B cell (primary cell): Measurements from ENCODE around the gene CDK18. TPM values are rescaled to one million over a fixed set of nuclear protein-coding genes. Genes with fewer than 3 reads are reported as not detected.
A peak's percentile ranks its signal among the peaks of the same experiment; 100 is the strongest.

Experiments
- ATAC-seq: fragments of 200-7000 bp; cut with Tn5 transposase; one replicate; pipeline ENCODE4 v1.10.0; 2021; ENCODE audit warnings: low read depth, mild to moderate bottlenecking, moderate number of reproducible peaks, moderate library complexity
- CTCF ChIA-PET: fragments of 350-600 bp; sonication (Branson Sonifier 250); formaldehyde crosslinking; loops from one replicate; lab custom pipeline; 2021; ENCODE audit warnings: antibody characterized with exemption, inconsistent platforms; lab: Charles Lee
- POLR2A ChIA-PET: fragments of 350-600 bp; sonication (Branson Sonifier 250); formaldehyde crosslinking; loops from one replicate; lab custom pipeline; 2021; ENCODE audit warnings: antibody characterized with exemption; lab: Charles Lee
- DNase-seq: peaks from one replicate; pipeline ENCODE4 v3.0.0; 2013
- H2AFZ ChIP-seq: 2 replicates; pipeline ENCODE4 v1.6.1; 2012; ENCODE audit warnings: mild to moderate bottlenecking, low read depth, low read length; ENCODE audit not compliant: insufficient read depth, poor library complexity, severe bottlenecking
- H3K27ac ChIP-seq, 2 donors: 1 replicate in 1 of 2; 2 replicates in 1 of 2; pipeline ENCODE4 v1.5.1; 2012 to 2013; ENCODE audit warnings: low read length in 2 of 2, mild to moderate bottlenecking in 2 of 2, moderate library complexity in 1 of 2
- H3K27me3 ChIP-seq, 4 experiments: fragments of 200-600 bp in 1 of 4; sonication (generic) in 1 of 4; replicated peaks in 1 of 4; 1 replicate in 2 of 4; 2 replicates in 2 of 4; pipeline versions ENCODE4 v1.6.1 to v1.7.0; 2013 to 2016; ENCODE audit warnings: low read length in 3 of 4, mild to moderate bottlenecking in 2 of 4, mixed read lengths in 1 of 4, moderate library complexity in 1 of 4; ENCODE audit not compliant: insufficient read depth in 4 of 4, control insufficient read depth in 3 of 4; ENCODE audit errors: control extremely low read depth in 1 of 4
- H3K36me3 ChIP-seq, 2 experiments: replicated peaks in 1 of 2; 1 replicate in 1 of 2; 2 replicates in 1 of 2; pipeline versions ENCODE4 v1.6.1 to v1.7.1; 2013; ENCODE audit warnings: low read length in 1 of 2; ENCODE audit not compliant: insufficient read depth in 2 of 2, control insufficient read depth in 1 of 2; ENCODE audit errors: control extremely low read depth in 1 of 2, extremely low read depth in 1 of 2
- H3K4me1 ChIP-seq, 2 donors: fragments of 200-600 bp in 1 of 2; sonication (generic) in 1 of 2; 1 replicate in 1 of 2; 2 replicates in 1 of 2; pipeline versions ENCODE4 v1.5.1 to v1.6.1; 2013 to 2017; ENCODE audit warnings: low read length in 2 of 2; ENCODE audit not compliant: control insufficient read depth in 2 of 2, insufficient read depth in 2 of 2
- H3K4me2 ChIP-seq: replicated peaks from 2 replicates; pipeline ENCODE3; 2012; ENCODE audit warnings: mild to moderate bottlenecking, low read depth, low read length; ENCODE audit not compliant: poor library complexity, severe bottlenecking
- H3K4me3 ChIP-seq, 5 experiments: fragments of 200-600 bp in 1 of 5; sonication (generic) in 1 of 5; 1 replicate in 3 of 5; 2 replicates in 2 of 5; pipeline versions ENCODE4 v1.5.1 to v1.7.0; 2011 to 2016; ENCODE audit warnings: low read length in 4 of 5, mild to moderate bottlenecking in 4 of 5, low read depth in 2 of 5, control low read depth in 1 of 5, moderate library complexity in 1 of 5; ENCODE audit not compliant: insufficient read depth in 1 of 5; ENCODE audit errors: control extremely low read depth in 1 of 5, extremely low read depth in 1 of 5
- H3K79me2 ChIP-seq: fragments of 200-600 bp; sonication (generic); one replicate; pipeline ENCODE4 v1.6.0; 2016; ENCODE audit warnings: low read length; ENCODE audit not compliant: control insufficient read depth, insufficient read depth
- H3K9ac ChIP-seq: fragments of 200-600 bp; sonication (generic); 2 replicates; pipeline ENCODE4 v1.6.1; 2017; ENCODE audit warnings: mild to moderate bottlenecking, low read length, moderate library complexity
- H3K9me3 ChIP-seq, 3 donors: one replicate each; pipeline versions ENCODE4 v1.6.1 to v1.7.1; 2013; ENCODE audit warnings: low read length in 2 of 3; ENCODE audit not compliant: control insufficient read depth in 2 of 3, insufficient read depth in 1 of 3; ENCODE audit errors: control extremely low read depth in 1 of 3
- H4K20me1 ChIP-seq: 2 replicates; pipeline ENCODE4 v1.6.0; 2012; ENCODE audit warnings: mild to moderate bottlenecking, low read length; ENCODE audit not compliant: insufficient read depth, control insufficient read depth, poor library complexity, severe bottlenecking
- H3K27ac Mint-ChIP-seq: one replicate; pipeline ENCODE4 v1.8.0; 2021; ENCODE audit warnings: mixed read lengths
- H3K27me3 Mint-ChIP-seq: one replicate; pipeline ENCODE4 v1.8.0; 2021; ENCODE audit warnings: mixed read lengths
- H3K4me1 Mint-ChIP-seq: one replicate; pipeline ENCODE4 v1.8.0; 2021; ENCODE audit warnings: mixed read lengths
- H3K4me3 Mint-ChIP-seq: one replicate; pipeline ENCODE4 v1.8.0; 2021; ENCODE audit warnings: mixed read lengths
- H3K9me3 Mint-ChIP-seq: one replicate; pipeline ENCODE4 v1.8.0; 2022; ENCODE audit warnings: mixed read lengths; ENCODE audit not compliant: insufficient read depth
- CTCF ChIP-seq: fragments of 200-600 bp; IDR thresholded peaks from one replicate; pipeline ENCODE4 v1.8.0; 2022; ENCODE audit warnings: antibody characterized with exemption, mild to moderate bottlenecking
- EZH2 ChIP-seq: IDR thresholded peaks from 2 replicates; pipeline ENCODE4 v1.6.1; 2012; ENCODE audit warnings: borderline replicate concordance, low read depth, mild to moderate bottlenecking, moderate library complexity, low read length; ENCODE audit not compliant: insufficient read depth, poor library complexity, severe bottlenecking
- WGBS: methylation state at CpG from one replicate; pipeline ENCODE4 v1.1.5; 2013; ENCODE audit warnings: missing lambda C conversion rate; ENCODE audit not compliant: insufficient coverage; 5-methylcytosine and 5-hydroxymethylcytosine counted together
- intact Hi-C: fragments of 100-400 bp; cut with micrococcal nuclease; formaldehyde crosslinking; loops from one replicate; pipeline ENCODE4 v1.10.0; 2022
- polyA plus RNA-seq: library from polyadenylated mRNA; depleted of rRNA; stranded (reverse); fragments of >200 nt; gene quantifications from 2 replicates; pipeline ENCODE4 v1.2.3, GENCODE V29; 2012
- total RNA-seq, 2 donors: library from RNA; stranded (reverse); fragments of 120-200 nt in 1 of 2; gene quantifications; 1 replicate in 1 of 2; 2 replicates in 1 of 2; pipeline versions ENCODE4 v1.2.3 to v1.2.4, GENCODE V29; 2013 to 2022

Gene CDK18
- total and polyA plus RNA-seq, 2 donors (not counting 1 experiment from before 2014, with no cell fraction given), result 3.8 to 4.7 TPM

- Mint-ChIP-seq H3K4me3 (peak overlapping the region; percentile 89), H3K9me3 (no peaks in the 10 kb centered on the region), H3K27ac (no peak overlapping the region), H3K4me1 (peaks cover 18% of the 10 kb centered on the region), H3K27me3 (peaks cover 71% of the 10 kb centered on the region)
- ChIA-PET CTCF (interaction anchor here (0.6 to 4.4 kb wide), 5 partner anchors 15 to 160 kb away, joined by 3 to 30 read pairs (median 5); no protein-coding TSS in a partner anchor), POLR2A (no interaction called here)
- no peak overlapping the region for H3K27ac ChIP-seq
- peak overlapping the region; percentile 51 for H3K9ac ChIP-seq
- DNase-seq (peak; percentile 46), ATAC-seq (peak; percentile 14)
- peaks cover 0 to 76% (median 55%) of the 10 kb centered on the region in 4 experiments for H3K27me3 ChIP-seq
- H3K4me2 ChIP-seq, result peak overlapping the region; percentile 90
- peaks cover 22 to 28% of the 10 kb centered on the region in 2 donors for H3K4me1 ChIP-seq
- no peaks in the 10 kb centered on the region for H3K36me3 ChIP-seq
- H4K20me1 ChIP-seq, result no peaks in the 10 kb centered on the region
- H3K9me3 ChIP-seq, result peaks cover 0 to 15% (median 0%) of the 10 kb centered on the region in 3 donors
- 3% methylated on average over 47 of the region's 47 CpGs for WGBS
- TF ChIP-seq CTCF, result no peak
- TF ChIP-seq EZH2, result peak; percentile 92
- H2AFZ ChIP-seq, result peak overlapping the region; percentile 47
- no peaks in the 10 kb centered on the region for H3K79me2 ChIP-seq
- peak overlapping the region in 4 of 5 experiments; percentile 25 to 62 (median 46) for H3K4me3 ChIP-seq
- intact Hi-C loops, result no loop called here
Measured at GRCh38 chr1:205456383-205456867, 48.0 kb upstream of the CDK18 start.
